ENCODE data around the gene DFFB.

DNA sequence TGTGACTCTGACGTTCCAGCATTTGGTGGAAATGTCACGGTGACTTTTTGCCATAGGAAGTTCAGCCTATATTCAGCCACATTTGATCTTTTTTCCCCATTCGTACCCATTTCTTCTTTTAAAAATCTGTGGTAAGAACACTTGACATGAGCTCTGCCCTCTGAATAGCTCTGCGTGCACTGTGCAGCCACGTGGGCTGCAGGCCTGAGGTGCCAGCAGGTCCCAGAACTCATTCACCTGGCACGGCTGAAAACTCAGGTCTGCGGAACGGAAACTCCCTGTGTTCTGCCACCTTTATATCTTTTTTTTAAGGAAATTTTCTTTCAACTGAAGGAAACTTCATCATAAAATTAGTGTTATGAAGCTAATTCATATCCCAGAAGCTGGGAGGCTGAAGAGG is 28.9 kb upstream of the DFFB start:
- no peak for TF ChIP-seq POLR2A (IDR thresholded peaks at IDR 0.05)
- TF ChIP-seq, protein P1, sequence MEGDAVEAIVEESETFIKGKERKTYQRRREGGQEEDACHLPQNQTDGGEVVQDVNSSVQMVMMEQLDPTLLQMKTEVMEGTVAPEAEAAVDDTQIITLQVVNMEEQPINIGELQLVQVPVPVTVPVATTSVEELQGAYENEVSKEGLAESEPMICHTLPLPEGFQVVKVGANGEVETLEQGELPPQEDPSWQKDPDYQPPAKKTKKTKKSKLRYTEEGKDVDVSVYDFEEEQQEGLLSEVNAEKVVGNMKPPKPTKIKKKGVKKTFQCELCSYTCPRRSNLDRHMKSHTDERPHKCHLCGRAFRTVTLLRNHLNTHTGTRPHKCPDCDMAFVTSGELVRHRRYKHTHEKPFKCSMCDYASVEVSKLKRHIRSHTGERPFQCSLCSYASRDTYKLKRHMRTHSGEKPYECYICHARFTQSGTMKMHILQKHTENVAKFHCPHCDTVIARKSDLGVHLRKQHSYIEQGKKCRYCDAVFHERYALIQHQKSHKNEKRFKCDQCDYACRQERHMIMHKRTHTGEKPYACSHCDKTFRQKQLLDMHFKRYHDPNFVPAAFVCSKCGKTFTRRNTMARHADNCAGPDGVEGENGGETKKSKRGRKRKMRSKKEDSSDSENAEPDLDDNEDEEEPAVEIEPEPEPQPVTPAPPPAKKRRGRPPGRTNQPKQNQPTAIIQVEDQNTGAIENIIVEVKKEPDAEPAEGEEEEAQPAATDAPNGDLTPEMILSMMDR (IDR thresholded peaks at IDR 0.05) = no peak
